Inferior parietal cortex (tissue), 1 donor: ENCODE data around the gene FAS.
"Not testable (repeated sequence)": the region's sequence is repeated elsewhere in the genome, so short reads cannot be mapped to it uniquely, and the experiment has no call there.

Experiments used
- DNase-seq: peaks from one replicate; pipeline ENCODE4 v3.0.0-alpha.2; 2016; ENCODE audit errors: extremely low spot score

Gene FAS

DNA sequence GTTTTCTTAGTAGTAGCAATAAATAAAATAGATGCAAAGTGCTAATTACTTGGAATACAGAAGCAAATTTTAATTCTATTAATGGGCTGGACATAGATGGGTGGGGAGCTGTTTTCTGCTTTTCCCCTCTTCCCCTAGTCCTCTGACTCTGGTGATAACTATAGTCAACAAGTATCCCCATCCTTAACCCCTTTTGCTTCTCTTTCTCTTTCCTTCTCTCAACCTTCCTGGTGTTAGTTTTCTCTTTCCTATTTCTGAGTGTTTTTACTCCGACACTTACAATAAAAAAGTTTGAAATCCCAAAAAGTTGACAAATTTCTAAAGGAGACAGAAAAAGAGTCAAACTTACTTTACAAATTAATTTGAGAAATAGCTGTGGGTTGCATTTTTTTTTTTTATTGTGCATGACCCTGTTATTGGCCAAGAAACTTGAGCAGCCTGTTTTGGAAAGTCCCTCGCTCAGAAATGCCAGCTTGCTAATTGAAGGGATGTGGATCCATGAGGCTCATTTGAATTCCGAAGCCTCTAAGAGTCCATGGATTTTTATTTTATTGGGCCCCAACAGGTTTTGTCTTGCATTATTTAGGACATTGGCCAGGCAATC is 2.4 kb downstream of the FAS start:
- no peak for DNase-seq

DNA sequence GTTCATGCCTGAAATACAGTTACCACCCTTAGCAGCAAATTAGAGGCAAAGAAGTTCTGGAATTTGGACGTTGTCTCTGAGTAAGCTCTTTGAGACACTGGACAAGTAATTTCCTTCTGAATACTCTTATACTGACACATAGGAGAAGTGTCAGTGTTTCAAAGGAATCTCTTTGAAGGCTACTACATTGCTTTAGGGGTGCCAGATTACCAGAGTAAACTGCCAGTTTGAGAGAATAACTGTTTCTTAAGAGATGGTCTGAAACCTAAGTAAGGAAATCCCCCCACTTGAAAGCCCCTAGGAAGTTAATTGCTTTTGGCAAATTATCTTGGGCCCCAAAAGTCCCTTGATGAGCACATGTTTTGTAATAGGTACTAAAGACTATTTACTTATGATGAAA is 3.4 kb downstream of the FAS start:
- no peak for DNase-seq

- DNase-seq, result no peak
Observed at GRCh38 chr10:88995156-88995876, 4.7 kb downstream of the FAS start.

GRCh38 chr10:88996927-88997326 is 6.3 kb downstream of the FAS start:
- DNase-seq, result no peak

DNA sequence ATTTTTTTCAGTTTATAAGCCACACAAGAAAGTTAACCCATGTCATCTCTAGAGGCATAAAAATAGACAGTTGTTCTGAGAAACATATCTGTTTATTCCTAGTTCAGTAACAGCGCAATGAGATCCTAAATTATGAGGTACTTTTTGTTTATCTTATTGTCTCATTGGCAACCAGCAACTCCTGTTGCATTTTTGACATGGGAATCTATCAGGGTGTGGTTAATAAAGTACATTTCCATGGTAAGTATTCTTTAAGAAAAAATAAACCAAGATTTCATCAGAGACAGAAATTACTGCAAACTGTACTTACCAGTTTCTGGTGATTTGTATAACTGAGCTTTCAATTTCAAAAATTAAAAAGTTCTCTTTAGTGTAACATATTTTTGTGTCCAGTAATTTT is 9.0 kb downstream of the FAS start:
- no peak for DNase-seq

- no peak for DNase-seq
Observed at GRCh38 chr10:89001024-89001728, 10.6 kb downstream of the FAS start.

GRCh38 chr10:89001729-89002072 is 11.1 kb downstream of the FAS start:
- no peak for DNase-seq

GRCh38 chr10:89002226-89002978 is 11.8 kb downstream of the FAS start:
- DNase-seq, result no peak

DNA sequence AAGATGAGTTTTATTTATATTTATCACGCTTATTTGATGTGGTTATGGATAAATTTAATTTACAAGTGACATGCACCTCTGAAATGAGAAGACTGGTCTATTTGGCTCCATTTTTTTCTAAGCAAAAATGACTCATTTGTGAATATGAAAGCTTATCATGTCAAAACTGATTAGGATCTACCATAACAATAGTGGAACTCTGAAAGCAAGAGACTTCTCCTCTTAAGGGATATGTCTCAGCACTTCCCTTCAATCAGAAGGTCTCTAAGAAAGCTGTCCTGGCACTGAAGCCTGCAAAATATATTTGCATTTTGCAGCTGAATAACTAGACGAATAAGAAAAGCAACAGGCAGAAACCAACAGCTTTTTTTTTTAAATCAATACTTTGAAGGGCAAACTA is 12.7 kb downstream of the FAS start:
- DNase-seq, result no peak

GRCh38 chr10:89007129-89007893 is 16.7 kb downstream of the FAS start:
- DNase-seq, result no peak

GRCh38 chr10:89018700-89019346 is 28.2 kb downstream of the FAS start:
- not testable (repeated sequence) for DNase-seq

DNA sequence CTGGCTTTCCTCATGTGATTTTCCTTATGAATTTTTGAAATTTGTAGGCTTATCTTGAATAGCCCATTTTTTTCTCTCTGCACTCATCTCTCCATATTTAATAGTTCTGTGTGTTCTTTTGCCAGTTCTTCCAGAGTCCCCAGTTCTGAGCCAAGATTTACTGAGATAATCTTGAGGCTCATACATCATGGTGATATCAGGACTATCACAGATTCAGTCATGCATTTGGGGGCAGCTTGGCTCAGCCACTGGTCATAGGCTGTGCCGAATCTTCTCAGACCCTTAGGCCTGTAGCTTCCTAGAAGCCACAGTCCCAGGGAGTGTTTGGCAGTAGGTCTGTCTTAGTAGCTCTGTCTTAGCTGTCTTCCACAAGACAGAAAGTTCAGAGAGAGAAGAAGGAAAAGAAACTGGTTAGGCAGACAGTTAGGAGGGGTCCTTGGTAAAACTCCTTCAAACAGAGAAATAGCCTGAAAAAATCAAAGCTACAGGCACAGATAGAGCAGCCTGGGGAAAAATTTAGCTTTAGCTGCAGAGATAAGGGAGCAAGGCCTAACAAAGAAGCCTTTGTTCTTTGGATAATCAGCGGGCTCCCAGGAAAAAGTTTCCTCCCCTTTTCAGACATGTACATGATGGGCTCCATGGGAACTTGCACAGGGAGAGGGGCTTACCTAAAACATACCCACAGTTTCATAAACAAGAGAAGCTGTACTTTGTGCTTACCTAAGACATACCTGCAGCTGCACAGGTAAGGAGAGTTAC is 29.1 kb downstream of the FAS start:
- no peak for DNase-seq

GRCh38 chr10:89021526-89021925 is 30.9 kb downstream of the FAS start:
- DNase-seq, result not testable (repeated sequence)

- DNase-seq, result no peak
Observed at GRCh38 chr10:89022734-89023133, 32.1 kb downstream of the FAS start.

DNA sequence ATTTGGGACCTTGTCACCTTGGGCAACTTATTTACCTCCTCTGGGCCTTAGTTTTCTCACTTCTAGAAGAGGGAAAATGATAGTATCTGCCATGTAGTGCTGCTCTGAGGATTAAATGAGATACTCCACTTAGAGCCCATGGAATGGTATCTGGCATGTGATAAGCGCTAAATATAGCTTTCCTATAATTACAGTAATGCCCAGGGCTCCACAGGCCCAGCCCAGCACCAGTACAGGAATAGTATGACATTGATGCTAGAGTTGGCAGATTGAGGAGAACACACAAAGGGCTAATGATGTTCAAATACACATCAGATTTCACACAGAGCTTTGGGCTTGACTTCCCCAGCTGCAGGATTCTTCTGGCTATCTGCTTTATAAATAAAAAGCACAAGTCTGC is 34.9 kb downstream of the FAS start:
- DNase-seq, result no peak

DNA sequence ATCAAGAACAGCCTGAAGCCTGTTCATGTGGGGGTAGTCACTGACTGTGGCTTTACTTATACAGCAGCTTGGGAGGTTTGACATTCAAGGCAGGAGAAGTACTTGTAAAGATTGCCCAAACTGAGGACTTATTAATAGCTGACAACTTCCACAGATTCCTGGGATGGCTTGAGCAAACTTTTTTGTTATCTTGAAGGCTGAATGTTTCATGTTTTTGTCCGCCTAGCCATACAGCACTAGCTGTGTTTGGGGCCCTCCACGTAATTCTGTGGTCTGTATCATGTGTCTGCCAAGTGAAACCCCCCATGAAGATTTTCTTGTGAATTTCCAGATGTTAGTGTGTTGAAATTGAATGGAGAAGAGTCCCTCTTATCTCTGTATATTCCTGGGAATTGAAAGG is 38.6 kb downstream of the FAS start:
- no peak for DNase-seq

- DNase-seq, result peak; percentile 91
Observed at GRCh38 chr10:89029785-89030437, 39.3 kb downstream of the FAS start.

DNA sequence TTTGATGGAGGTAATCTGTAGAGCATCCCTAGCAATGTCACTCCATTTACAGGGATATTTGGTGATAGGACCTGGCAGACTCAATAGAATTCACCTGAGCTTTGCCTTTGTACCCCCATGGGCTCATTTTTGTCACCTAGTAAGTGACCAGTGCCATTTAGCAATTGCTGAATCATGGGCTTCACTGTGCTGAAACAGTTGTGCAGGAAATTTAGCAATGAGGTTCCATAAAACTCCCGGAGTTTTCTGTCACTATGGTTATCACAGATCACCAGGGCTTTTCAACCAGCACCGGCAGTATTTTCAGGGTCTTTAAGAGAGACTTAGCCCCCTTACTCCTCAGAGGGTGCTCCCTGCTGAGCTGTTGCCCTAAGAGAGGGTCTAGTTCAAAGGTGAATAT is 40.2 kb downstream of the FAS start:
- no peak for DNase-seq

DNA sequence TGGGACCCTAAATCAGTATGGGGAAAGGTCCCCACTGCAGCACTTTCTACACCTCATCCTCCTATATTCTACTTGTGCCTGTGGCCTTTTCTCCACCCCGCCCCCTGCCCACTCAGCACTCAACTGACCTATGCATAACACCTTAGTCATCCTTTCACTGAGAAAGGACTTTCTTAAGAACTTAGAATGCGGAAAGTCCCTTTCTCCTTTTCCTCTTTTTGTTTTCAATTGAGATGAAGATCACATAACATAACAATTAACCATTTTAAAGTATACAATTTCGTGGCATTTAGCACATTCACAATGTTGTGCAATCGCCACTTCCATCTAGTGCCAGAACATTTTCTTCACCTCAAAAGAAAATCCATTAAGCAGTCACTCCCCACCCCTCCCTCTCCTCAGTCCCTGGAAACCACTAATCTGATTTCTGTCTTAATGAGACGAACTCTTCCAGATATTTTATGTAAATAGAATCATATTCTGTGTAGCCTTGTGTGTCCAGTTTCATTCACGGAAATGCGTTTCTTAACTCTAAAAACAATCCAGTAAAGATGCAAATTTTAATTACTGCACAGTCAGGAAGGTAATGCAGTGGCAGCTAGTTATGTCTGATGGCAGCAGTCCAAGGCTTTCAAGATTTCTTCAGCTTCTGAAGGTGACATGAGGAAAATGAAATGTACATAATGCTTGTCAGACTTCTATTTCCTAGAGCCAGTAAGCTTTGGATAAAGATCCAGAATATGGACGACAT is 41.7 kb downstream of the FAS start:
- no peak for DNase-seq
